HCT116 (cell line): ENCODE results near the gene PRCP.

Experiments
- CTCF ChIP-seq, 3 experiments: fragments of 200-600 bp in 1 of 3; sonication (generic) in 1 of 3; IDR thresholded peaks in 2 of 3; conservative IDR thresholded peaks in 1 of 3; 2 replicates each; pipeline ENCODE4 v1.5.1; 2012 to 2017; ENCODE audit warnings: low read depth in 2 of 3, low read length in 2 of 3, antibody characterized with exemption in 1 of 3, borderline replicate concordance in 1 of 3, control low read depth in 1 of 3, mild to moderate bottlenecking in 1 of 3, mixed read lengths in 1 of 3, mixed run types in 1 of 3, moderate library complexity in 1 of 3; ENCODE audit not compliant: insufficient read depth in 1 of 3
- POLR2A ChIP-seq: IDR thresholded peaks from 2 replicates; pipeline ENCODE4 v1.7.0; 2011; ENCODE audit warnings: borderline replicate concordance; ENCODE audit not compliant: insufficient read depth, insufficient read length; ENCODE audit errors: extremely low read depth
- POLR2AphosphoS5 ChIP-seq: IDR thresholded peaks from 2 replicates; pipeline ENCODE4 v1.6.1; 2011; ENCODE audit warnings: mild to moderate bottlenecking, low read depth, low read length, moderate library complexity
- RAD21 ChIP-seq: IDR thresholded peaks from 2 replicates; pipeline ENCODE4 v1.6.1; 2012; ENCODE audit warnings: low read depth, mild to moderate bottlenecking
- ZNF274 ChIP-seq: fragments of 200-500 bp; sonication (Bioruptor generic); IDR thresholded peaks from 2 replicates; pipeline ENCODE4 v1.6.1; 2014; ENCODE audit warnings: mild to moderate bottlenecking, low read depth, low read length, inconsistent platforms

- TF ChIP-seq POLR2A (no peak), CTCF (IDR thresholded peaks at IDR 0.05 in 2 of 3, conservative IDR thresholded peaks at IDR 0.05 in 1 of 3; ENCODE audit: borderline replicate concordance in 1 of 3, insufficient read depth in 1 of 3, low read depth in 2 of 3, low read length in 2 of 3) (no peak), ZNF274 (no peak), RAD21 (no peak), POLR2AphosphoS5 (no peak)
These were observed 10.9 kb downstream of the PRCP start for GRCh38 chr11:82889133-82890001.
